HepG2 (cell line): ENCODE results near the gene GPR137. TPM values are rescaled to one million over a fixed set of nuclear protein-coding genes. Genes with fewer than 3 reads are reported as not detected.

Experiments
- ATAD3A ChIP-seq: sonication (generic); formaldehyde crosslinking; IDR thresholded peaks from 2 replicates; pipeline ENCODE4 v1.4.0; 2020; ENCODE audit warnings: missing genetic modification reagents
- ATM ChIP-seq: fragments of 450-650 bp; IDR thresholded peaks from 2 replicates; pipeline ENCODE4 v1.7.1; 2017; ENCODE audit warnings: mild to moderate bottlenecking, borderline replicate concordance
- HOXA5 ChIP-seq: sonication (generic); formaldehyde crosslinking; IDR thresholded peaks from 2 replicates; pipeline ENCODE4 v1.4.0; 2020; ENCODE audit warnings: missing genetic modification reagents
- NCOA1 ChIP-seq: sonication (generic); formaldehyde crosslinking; IDR thresholded peaks from 2 replicates; pipeline ENCODE4 v1.9.0; 2021; ENCODE audit warnings: missing genetic modification reagents
- NFYC ChIP-seq: IDR thresholded peaks from 2 replicates; pipeline ENCODE4 v1.6.1; 2016; ENCODE audit warnings: missing genetic modification reagents, missing compliant biosample characterization
- PHF8 ChIP-seq: sonication (generic); formaldehyde crosslinking; IDR thresholded peaks from 2 replicates; pipeline ENCODE4 v1.5.0; 2020; ENCODE audit warnings: missing genetic modification reagents
- PITX1 ChIP-seq: sonication (generic); formaldehyde crosslinking; IDR thresholded peaks from 2 replicates; pipeline ENCODE4 v1.5.1; 2020; ENCODE audit warnings: mild to moderate bottlenecking, missing genetic modification reagents
- PLRG1 ChIP-seq: fragments of 450-650 bp; conservative IDR thresholded peaks from 2 replicates; pipeline ENCODE4 v1.6.1; 2016
- RBFOX2 ChIP-seq: fragments of 200-400 bp; formaldehyde crosslinking; IDR thresholded peaks from 2 replicates; pipeline ENCODE4 v1.6.1; 2017; ENCODE audit warnings: low read depth, mild to moderate bottlenecking, low read length
- SIN3B ChIP-seq: fragments of 150-350 bp; IDR thresholded peaks from 2 replicates; pipeline ENCODE4 v1.6.1; 2014; ENCODE audit warnings: low read length
- SMARCC2 ChIP-seq: fragments of 450-650 bp; IDR thresholded peaks from 2 replicates; pipeline ENCODE4 v1.6.1; 2017; ENCODE audit warnings: antibody characterized with exemption, mild to moderate bottlenecking
- ZFP1 ChIP-seq: IDR thresholded peaks from 2 replicates; pipeline ENCODE4 v1.6.1; 2016
- ZNF235 ChIP-seq: sonication (generic); formaldehyde crosslinking; IDR thresholded peaks from 2 replicates; pipeline ENCODE4 v1.8.1; 2023; ENCODE audit warnings: mild to moderate bottlenecking, missing genetic modification reagents, borderline replicate concordance
- ZNF510 ChIP-seq: sonication (generic); formaldehyde crosslinking; IDR thresholded peaks from 2 replicates; pipeline ENCODE4 v1.4.0; 2020; ENCODE audit warnings: low read depth, mild to moderate bottlenecking, missing genetic modification reagents
- ZNF724P ChIP-seq: sonication (generic); formaldehyde crosslinking; IDR thresholded peaks from 2 replicates; pipeline ENCODE4 v1.8.0; 2022; ENCODE audit warnings: missing genetic modification reagents, borderline replicate concordance
- ZSCAN25 ChIP-seq: sonication (generic); formaldehyde crosslinking; IDR thresholded peaks from 2 replicates; pipeline ENCODE4 v1.8.0; 2022; ENCODE audit warnings: mild to moderate bottlenecking, missing genetic modification reagents
- polyA plus RNA-seq, 8 experiments: library from polyadenylated mRNA; depleted of rRNA in 3 of 8; stranded (reverse) in 7 of 8; unstranded in 1 of 8; fragments of >200 nt; fragmentation: Illumina TruSeq in 4 of 8; extraction: Trizol in 4 of 8; gene quantifications; 2 replicates each; pipeline versions ENCODE4 v1.2.1 to v1.2.3, GENCODE V29; 2011 to 2016; ENCODE audit warnings: low read depth in 4 of 8, missing spikeins in 1 of 8, mixed read lengths in 1 of 8; ENCODE audit not compliant: insufficient read depth in 1 of 8
- total RNA-seq, 5 experiments: library from RNA; depleted of rRNA; stranded (reverse); fragments of >200 nt; fragmentation: Illumina TruSeq; extraction: Trizol; gene quantifications; 2 replicates each; pipeline ENCODE4 v1.2.3, GENCODE V29; 2016; ENCODE audit warnings: low read depth in 1 of 5
- TF ChIP-seq, protein P1 (sequence below): sonication (generic); formaldehyde crosslinking; IDR thresholded peaks from 2 replicates; pipeline ENCODE4 v1.4.0; 2020; ENCODE audit warnings: missing genetic modification reagents
- TF ChIP-seq, protein P2 (sequence below), 2 experiments: fragments of 450-650 bp in 1 of 2; sonication (generic) in 1 of 2; formaldehyde crosslinking in 1 of 2; IDR thresholded peaks; 2 replicates each; pipeline versions ENCODE4 v1.6.1 to v1.8.0; 2016 to 2022; ENCODE audit warnings: antibody characterized with exemption in 1 of 2, mild to moderate bottlenecking in 1 of 2, missing genetic modification reagents in 1 of 2
- TF ChIP-seq, protein P3 (sequence below): sonication (generic); formaldehyde crosslinking; IDR thresholded peaks from 2 replicates; pipeline ENCODE4 v1.8.0; 2022; ENCODE audit warnings: missing genetic modification reagents, mild to moderate bottlenecking, moderate library complexity, borderline replicate concordance

GPR137 gene
- total and polyA plus RNA-seq, 2 of the 13 experiments (the other 11 are each of a cell fraction or from before 2014, with no cell fraction given) = 8.5 to 13.2 TPM

DNA sequence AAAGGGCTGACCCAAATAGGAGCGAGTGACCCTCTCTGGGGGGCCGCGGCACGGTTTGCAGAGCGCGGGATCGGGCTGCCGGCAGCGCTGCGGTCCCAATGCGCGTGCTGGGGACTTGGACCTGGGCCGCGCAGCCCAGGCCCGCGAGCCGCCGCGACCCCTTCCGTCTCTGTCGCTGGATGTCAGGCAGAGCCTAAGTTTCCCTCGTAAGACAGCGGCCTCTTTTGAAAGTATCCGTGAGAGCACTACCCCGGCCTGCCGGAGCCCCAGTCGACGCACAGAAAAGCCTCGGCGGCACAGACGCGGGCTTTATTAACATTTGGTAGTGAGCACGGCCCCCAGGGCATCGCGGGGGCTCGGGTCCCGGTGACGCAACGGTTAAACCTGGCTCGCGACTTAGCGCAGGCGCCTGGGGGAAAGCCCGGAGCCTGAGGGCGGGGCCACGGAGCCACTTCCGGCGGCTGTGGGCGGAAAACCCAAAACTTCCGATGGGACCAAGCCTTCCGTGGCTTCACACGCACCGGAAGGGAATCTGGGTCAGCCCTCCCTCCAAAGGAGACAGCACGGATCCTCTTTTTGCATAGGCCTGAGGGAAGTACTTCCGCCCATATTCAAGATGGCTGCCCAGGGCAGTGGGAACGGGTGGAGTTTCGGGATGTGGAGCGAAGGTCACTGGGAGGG lies 16.0 kb upstream of the GPR137 start (continued):
- TF ChIP-seq, protein P1, sequence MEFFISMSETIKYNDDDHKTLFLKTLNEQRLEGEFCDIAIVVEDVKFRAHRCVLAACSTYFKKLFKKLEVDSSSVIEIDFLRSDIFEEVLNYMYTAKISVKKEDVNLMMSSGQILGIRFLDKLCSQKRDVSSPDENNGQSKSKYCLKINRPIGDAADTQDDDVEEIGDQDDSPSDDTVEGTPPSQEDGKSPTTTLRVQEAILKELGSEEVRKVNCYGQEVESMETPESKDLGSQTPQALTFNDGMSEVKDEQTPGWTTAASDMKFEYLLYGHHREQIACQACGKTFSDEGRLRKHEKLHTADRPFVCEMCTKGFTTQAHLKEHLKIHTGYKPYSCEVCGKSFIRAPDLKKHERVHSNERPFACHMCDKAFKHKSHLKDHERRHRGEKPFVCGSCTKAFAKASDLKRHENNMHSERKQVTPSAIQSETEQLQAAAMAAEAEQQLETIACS (CRISPR knock-in tag) = peak; percentile 71; the same call in 1 of the 2 replicates
- TF ChIP-seq HOXA5 = peak; percentile 79
- TF ChIP-seq SIN3B = no peak
- peak; percentile 66; the same call in 1 of the 2 replicates for TF ChIP-seq ZFP1 (CRISPR knock-in tag)
- TF ChIP-seq ATAD3A (CRISPR knock-in tag) = no peak
- no peak for TF ChIP-seq ZNF235
- TF ChIP-seq, protein P2, sequence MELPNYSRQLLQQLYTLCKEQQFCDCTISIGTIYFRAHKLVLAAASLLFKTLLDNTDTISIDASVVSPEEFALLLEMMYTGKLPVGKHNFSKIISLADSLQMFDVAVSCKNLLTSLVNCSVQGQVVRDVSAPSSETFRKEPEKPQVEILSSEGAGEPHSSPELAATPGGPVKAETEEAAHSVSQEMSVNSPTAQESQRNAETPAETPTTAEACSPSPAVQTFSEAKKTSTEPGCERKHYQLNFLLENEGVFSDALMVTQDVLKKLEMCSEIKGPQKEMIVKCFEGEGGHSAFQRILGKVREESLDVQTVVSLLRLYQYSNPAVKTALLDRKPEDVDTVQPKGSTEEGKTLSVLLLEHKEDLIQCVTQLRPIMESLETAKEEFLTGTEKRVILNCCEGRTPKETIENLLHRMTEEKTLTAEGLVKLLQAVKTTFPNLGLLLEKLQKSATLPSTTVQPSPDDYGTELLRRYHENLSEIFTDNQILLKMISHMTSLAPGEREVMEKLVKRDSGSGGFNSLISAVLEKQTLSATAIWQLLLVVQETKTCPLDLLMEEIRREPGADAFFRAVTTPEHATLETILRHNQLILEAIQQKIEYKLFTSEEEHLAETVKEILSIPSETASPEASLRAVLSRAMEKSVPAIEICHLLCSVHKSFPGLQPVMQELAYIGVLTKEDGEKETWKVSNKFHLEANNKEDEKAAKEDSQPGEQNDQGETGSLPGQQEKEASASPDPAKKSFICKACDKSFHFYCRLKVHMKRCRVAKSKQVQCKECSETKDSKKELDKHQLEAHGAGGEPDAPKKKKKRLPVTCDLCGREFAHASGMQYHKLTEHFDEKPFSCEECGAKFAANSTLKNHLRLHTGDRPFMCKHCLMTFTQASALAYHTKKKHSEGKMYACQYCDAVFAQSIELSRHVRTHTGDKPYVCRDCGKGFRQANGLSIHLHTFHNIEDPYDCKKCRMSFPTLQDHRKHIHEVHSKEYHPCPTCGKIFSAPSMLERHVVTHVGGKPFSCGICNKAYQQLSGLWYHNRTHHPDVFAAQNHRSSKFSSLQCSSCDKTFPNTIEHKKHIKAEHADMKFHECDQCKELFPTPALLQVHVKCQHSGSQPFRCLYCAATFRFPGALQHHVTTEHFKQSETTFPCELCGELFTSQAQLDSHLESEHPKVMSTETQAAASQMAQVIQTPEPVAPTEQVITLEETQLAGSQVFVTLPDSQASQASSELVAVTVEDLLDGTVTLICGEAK (IDR thresholded peaks at IDR 0.05) = peak; percentile 95
- TF ChIP-seq, protein P2 (CRISPR knock-in tag; IDR thresholded peaks at IDR 0.05) = peak; percentile 83
- no peak for TF ChIP-seq ZNF510 (CRISPR knock-in tag)
- TF ChIP-seq NCOA1 = 0 out of 2 replicates have a peak, but pooled peaks have one; percentile 73
- TF ChIP-seq NFYC (CRISPR knock-in tag) = peak; percentile 76
- TF ChIP-seq ZSCAN25 (CRISPR knock-in tag) = no peak
- TF ChIP-seq ATM = no peak
- peak; percentile 41; the same call in 1 of the 2 replicates for TF ChIP-seq PITX1 (CRISPR knock-in tag)
- peak; percentile 62 for TF ChIP-seq PHF8
- no peak for TF ChIP-seq SMARCC2
- no peak for TF ChIP-seq ZNF724P
- peak; percentile 83 for TF ChIP-seq RBFOX2
- TF ChIP-seq PLRG1 = no peak
- TF ChIP-seq, protein P3, sequence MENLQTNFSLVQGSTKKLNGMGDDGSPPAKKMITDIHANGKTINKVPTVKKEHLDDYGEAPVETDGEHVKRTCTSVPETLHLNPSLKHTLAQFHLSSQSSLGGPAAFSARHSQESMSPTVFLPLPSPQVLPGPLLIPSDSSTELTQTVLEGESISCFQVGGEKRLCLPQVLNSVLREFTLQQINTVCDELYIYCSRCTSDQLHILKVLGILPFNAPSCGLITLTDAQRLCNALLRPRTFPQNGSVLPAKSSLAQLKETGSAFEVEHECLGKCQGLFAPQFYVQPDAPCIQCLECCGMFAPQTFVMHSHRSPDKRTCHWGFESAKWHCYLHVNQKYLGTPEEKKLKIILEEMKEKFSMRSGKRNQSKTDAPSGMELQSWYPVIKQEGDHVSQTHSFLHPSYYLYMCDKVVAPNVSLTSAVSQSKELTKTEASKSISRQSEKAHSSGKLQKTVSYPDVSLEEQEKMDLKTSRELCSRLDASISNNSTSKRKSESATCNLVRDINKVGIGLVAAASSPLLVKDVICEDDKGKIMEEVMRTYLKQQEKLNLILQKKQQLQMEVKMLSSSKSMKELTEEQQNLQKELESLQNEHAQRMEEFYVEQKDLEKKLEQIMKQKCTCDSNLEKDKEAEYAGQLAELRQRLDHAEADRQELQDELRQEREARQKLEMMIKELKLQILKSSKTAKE (CRISPR knock-in tag) = no peak; the same call in 1 of the 2 replicates
